Fibroblast of skin of right biceps (primary cell): Measurements from ENCODE around the gene SLU7.

ENCODE experiments used
- DNase-seq: peaks from one replicate; pipeline ENCODE4 v3.0.0-alpha.2; 2013

Gene SLU7

GRCh38 chr5:160418561-160419457 is at the start of gene SLU7:
TSS of gene SLU7 (minus strand) at chr5:160419081. CDS start at chr5:160415294, 3,787 bp downstream.
- peak; percentile 96 for DNase-seq

- DNase-seq: no peak
Measured at GRCh38 chr5:160468363-160468975, 49.6 kb upstream of the SLU7 start.

GRCh38 chr5:160467555-160468362 is 48.9 kb upstream of the SLU7 start:
- peak; percentile 81 for DNase-seq

- peak; percentile 36 for DNase-seq
Measured at GRCh38 chr5:160466889-160467554, 48.1 kb upstream of the SLU7 start.

GRCh38 chr5:160466116-160466515 is 47.2 kb upstream of the SLU7 start:
- no peak for DNase-seq

- DNase-seq: no peak
Measured at GRCh38 chr5:160464466-160464797, 45.6 kb upstream of the SLU7 start.

- DNase-seq: peak; percentile 79
Measured at GRCh38 chr5:160463740-160464465, 45.0 kb upstream of the SLU7 start.

GRCh38 chr5:160463227-160463626 is 44.3 kb upstream of the SLU7 start:
- DNase-seq: no peak

- DNase-seq: no peak
Measured at GRCh38 chr5:160462167-160462566, 43.3 kb upstream of the SLU7 start.

GRCh38 chr5:160461378-160461777 is 42.5 kb upstream of the SLU7 start:
- DNase-seq: no peak

- DNase-seq: no peak
Measured at GRCh38 chr5:160460377-160461049, 41.6 kb upstream of the SLU7 start.

GRCh38 chr5:160458806-160459800 is 40.2 kb upstream of the SLU7 start:
- DNase-seq: no peak

GRCh38 chr5:160457252-160457651 is 38.4 kb upstream of the SLU7 start:
- no peak for DNase-seq

- no peak for DNase-seq
Measured at GRCh38 chr5:160456480-160457177, 37.7 kb upstream of the SLU7 start.

- DNase-seq: no peak
Measured at GRCh38 chr5:160455600-160455999, 36.7 kb upstream of the SLU7 start.

- DNase-seq: no peak
Measured at GRCh38 chr5:160453751-160454150, 34.9 kb upstream of the SLU7 start.

- DNase-seq: no peak
Measured at GRCh38 chr5:160452795-160453194, 33.9 kb upstream of the SLU7 start.

- DNase-seq: no peak
Measured at GRCh38 chr5:160452036-160452435, 33.2 kb upstream of the SLU7 start.

GRCh38 chr5:160451281-160451680 is 32.4 kb upstream of the SLU7 start:
- no peak for DNase-seq
